SIG-M5 treated with dmso at 0.1 percent for 504 hours (cell line): ENCODE data around the gene NOX3.

Source experiments
- DNase-seq: peaks from one replicate; lab custom pipeline; 2025; ENCODE audit not compliant: unreplicated experiment; lab: John Stamatoyannopoulos, UW

The NOX3 gene

GRCh38 chr6:155434829-155435423 is 20.7 kb downstream of the NOX3 start:
- no peak for DNase-seq

- no peak for DNase-seq
These were observed 21.5 kb downstream of the NOX3 start for GRCh38 chr6:155434096-155434495.

- DNase-seq = no peak
These were observed 23.3 kb downstream of the NOX3 start for GRCh38 chr6:155432293-155432692.

- DNase-seq = no peak
These were observed 26.2 kb downstream of the NOX3 start for GRCh38 chr6:155429321-155429893.

- no peak for DNase-seq
These were observed 29.2 kb downstream of the NOX3 start for GRCh38 chr6:155426408-155426945.

- DNase-seq = no peak
These were observed 31.5 kb downstream of the NOX3 start for GRCh38 chr6:155424181-155424580.

GRCh38 chr6:155422635-155423034 is 33.0 kb downstream of the NOX3 start:
- DNase-seq = no peak

GRCh38 chr6:155420492-155420891 is 35.1 kb downstream of the NOX3 start:
- no peak for DNase-seq

GRCh38 chr6:155419161-155419560 is 36.5 kb downstream of the NOX3 start:
- DNase-seq = no peak

GRCh38 chr6:155418017-155418761 is 37.5 kb downstream of the NOX3 start:
- DNase-seq = peak; percentile 70

- no peak for DNase-seq
These were observed 38.2 kb downstream of the NOX3 start for GRCh38 chr6:155417454-155417853.

GRCh38 chr6:155415953-155416352 is 39.7 kb downstream of the NOX3 start:
- DNase-seq = no peak

- no peak for DNase-seq
These were observed 41.6 kb downstream of the NOX3 start for GRCh38 chr6:155414049-155414448.

GRCh38 chr6:155412335-155412734 is 43.3 kb downstream of the NOX3 start:
- DNase-seq = no peak

GRCh38 chr6:155411154-155412052 is 44.2 kb downstream of the NOX3 start:
- no peak for DNase-seq

- no peak for DNase-seq
These were observed 46.2 kb downstream of the NOX3 start for GRCh38 chr6:155409391-155409790.

GRCh38 chr6:155408981-155409380 is 46.7 kb downstream of the NOX3 start:
- DNase-seq = no peak

- DNase-seq = no peak
These were observed 47.4 kb downstream of the NOX3 start for GRCh38 chr6:155408231-155408630.

GRCh38 chr6:155406801-155407200 is 48.8 kb downstream of the NOX3 start:
- DNase-seq = no peak

GRCh38 chr6:155404937-155405336 is 50.7 kb downstream of the NOX3 start:
- DNase-seq = no peak

GRCh38 chr6:155402656-155403304 is 52.9 kb downstream of the NOX3 start:
- DNase-seq = no peak
